ENCODE results near the gene DRD2.

The DRD2 gene

DNA sequence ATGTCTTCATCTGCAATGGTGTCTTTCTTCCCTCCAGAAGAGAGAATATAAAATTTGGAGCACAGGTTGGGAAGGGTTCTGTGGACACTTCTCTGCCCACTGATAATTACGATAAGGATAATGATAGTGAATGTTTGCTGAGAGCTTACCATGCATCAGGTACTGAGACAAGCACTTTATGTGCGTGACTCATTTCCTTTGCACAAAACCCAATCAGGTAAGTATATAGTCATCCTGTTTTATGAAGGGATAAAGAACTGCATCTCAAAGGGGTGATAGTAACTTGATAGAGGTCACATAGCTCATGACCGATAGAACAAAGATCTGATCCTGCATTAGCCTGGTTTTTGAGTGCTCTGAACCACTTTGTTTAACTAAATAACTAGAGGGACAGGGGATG, 9.4 kb downstream of the DRD2 start:
- no peak for DNase-seq (ENCODE audit: low read depth)
- TF ChIP-seq, protein P1, sequence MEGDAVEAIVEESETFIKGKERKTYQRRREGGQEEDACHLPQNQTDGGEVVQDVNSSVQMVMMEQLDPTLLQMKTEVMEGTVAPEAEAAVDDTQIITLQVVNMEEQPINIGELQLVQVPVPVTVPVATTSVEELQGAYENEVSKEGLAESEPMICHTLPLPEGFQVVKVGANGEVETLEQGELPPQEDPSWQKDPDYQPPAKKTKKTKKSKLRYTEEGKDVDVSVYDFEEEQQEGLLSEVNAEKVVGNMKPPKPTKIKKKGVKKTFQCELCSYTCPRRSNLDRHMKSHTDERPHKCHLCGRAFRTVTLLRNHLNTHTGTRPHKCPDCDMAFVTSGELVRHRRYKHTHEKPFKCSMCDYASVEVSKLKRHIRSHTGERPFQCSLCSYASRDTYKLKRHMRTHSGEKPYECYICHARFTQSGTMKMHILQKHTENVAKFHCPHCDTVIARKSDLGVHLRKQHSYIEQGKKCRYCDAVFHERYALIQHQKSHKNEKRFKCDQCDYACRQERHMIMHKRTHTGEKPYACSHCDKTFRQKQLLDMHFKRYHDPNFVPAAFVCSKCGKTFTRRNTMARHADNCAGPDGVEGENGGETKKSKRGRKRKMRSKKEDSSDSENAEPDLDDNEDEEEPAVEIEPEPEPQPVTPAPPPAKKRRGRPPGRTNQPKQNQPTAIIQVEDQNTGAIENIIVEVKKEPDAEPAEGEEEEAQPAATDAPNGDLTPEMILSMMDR (conservative IDR thresholded peaks at IDR 0.05; ENCODE audit: control insufficient read depth, insufficient read depth, low read depth, low read length) = no peak
- no peak overlapping the region for H3K4me3 ChIP-seq (ENCODE audit: control insufficient read depth, low read depth, low read length)

GRCh38 chr11:113464416-113464815, 10.8 kb downstream of the DRD2 start:
- no peak for DNase-seq (ENCODE audit: low read depth)
- H3K4me3 ChIP-seq (ENCODE audit: control insufficient read depth, low read depth, low read length) = no peak overlapping the region
- TF ChIP-seq, protein P1 (conservative IDR thresholded peaks at IDR 0.05; ENCODE audit: control insufficient read depth, insufficient read depth, low read depth, low read length) = no peak

DNA sequence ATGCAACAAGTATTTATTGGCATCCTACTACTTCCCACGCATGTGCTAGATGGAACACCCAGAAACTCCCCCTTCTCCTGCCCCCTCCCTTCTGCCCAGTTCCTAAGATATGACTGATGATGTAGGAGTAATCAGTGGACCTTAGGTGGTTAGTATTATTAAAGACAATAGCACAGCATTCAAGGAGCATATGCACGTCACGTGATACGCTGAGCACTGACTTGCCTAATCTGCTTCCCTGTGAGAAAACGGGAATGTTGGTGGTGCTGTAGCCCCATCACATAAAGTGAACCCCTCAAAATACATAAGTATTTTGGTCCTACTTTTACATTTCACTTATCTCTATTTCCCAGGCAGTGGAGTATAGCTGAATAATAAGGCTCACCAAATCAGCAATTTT, 12.4 kb downstream of the DRD2 start:
- no peak for DNase-seq (ENCODE audit: low read depth)
- TF ChIP-seq, protein P1 (conservative IDR thresholded peaks at IDR 0.05; ENCODE audit: control insufficient read depth, insufficient read depth, low read depth, low read length) = no peak
- no peak overlapping the region for H3K4me3 ChIP-seq (ENCODE audit: control insufficient read depth, low read depth, low read length)

DNA sequence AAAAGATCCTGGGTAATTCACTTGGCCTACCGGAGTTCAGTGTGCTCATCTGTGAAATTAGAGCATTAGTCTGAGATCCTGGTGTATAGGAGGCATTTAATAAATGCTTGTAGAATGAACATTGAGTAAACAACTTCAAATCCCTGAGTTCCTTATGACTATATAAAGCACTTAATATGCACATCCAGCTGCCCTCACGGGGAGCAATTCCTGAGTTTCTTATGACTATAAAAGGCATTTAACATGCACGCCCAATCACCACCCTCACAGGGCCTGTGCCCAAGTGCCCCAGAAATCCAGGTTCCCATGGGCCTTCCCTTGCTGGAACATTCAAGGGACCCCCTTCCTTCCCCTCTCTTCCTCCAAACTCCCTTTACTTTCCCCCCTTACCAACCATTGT, 13.6 kb downstream of the DRD2 start:
- H3K4me3 ChIP-seq (ENCODE audit: control insufficient read depth, low read depth, low read length) = no peak overlapping the region
- TF ChIP-seq, protein P1 (conservative IDR thresholded peaks at IDR 0.05; ENCODE audit: control insufficient read depth, insufficient read depth, low read depth, low read length) = no peak
- DNase-seq (ENCODE audit: low read depth) = no peak

GRCh38 chr11:113460469-113460868, 14.7 kb downstream of the DRD2 start:
- TF ChIP-seq, protein P1 (conservative IDR thresholded peaks at IDR 0.05; ENCODE audit: control insufficient read depth, insufficient read depth, low read depth, low read length) = no peak
- DNase-seq (ENCODE audit: low read depth) = no peak
- no peak overlapping the region for H3K4me3 ChIP-seq (ENCODE audit: control insufficient read depth, low read depth, low read length)

- no peak for DNase-seq (ENCODE audit: low read depth)
- TF ChIP-seq, protein P1 (conservative IDR thresholded peaks at IDR 0.05; ENCODE audit: control insufficient read depth, insufficient read depth, low read depth, low read length) = no peak
- no peak overlapping the region for H3K4me3 ChIP-seq (ENCODE audit: control insufficient read depth, low read depth, low read length)
Measured at GRCh38 chr11:113458189-113458588, 17.0 kb downstream of the DRD2 start.

DNA sequence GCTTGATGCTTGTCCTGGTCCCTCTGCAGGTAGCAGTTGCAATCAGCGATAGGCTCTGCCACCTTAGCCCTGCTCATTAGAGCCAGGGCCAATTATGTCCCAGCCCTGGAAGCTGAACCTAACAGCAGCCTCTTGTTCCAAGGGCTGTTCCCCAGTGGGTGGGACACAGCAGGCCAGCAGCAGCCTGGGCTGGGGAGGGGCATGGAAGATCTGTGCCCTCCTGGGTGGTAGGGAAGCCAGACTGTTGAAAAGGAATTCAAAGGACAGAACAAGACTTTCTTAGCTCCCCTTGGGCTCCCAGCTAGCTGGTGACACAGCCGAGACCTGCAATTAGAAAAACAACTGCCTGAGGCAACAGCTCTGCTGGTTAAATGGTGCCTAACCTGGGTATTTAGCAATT, 17.4 kb downstream of the DRD2 start:
- TF ChIP-seq, protein P1 (conservative IDR thresholded peaks at IDR 0.05; ENCODE audit: control insufficient read depth, insufficient read depth, low read depth, low read length) = no peak
- H3K4me3 ChIP-seq (ENCODE audit: control insufficient read depth, low read depth, low read length) = no peak overlapping the region
- DNase-seq (ENCODE audit: low read depth) = no peak
